Tibial nerve (tissue), 4 donors: ENCODE results near the gene BICD1.

Source experiments
- CTCF ChIP-seq, 5 experiments: fragments of 200-600 bp in 3 of 5; fragments of 450-650 bp in 2 of 5; sonication (generic) in 3 of 5; IDR thresholded peaks; one replicate each; pipeline ENCODE4 v1.5.1; 2016 to 2019; ENCODE audit warnings: antibody characterized with exemption in 5 of 5, mild to moderate bottlenecking in 3 of 5, moderate library complexity in 2 of 5
- EP300 ChIP-seq, 2 donors: sonication (generic); formaldehyde crosslinking; IDR thresholded peaks; one replicate each; pipeline ENCODE4 v1.6.1; 2017; ENCODE audit warnings: antibody characterized with exemption in 2 of 2, mild to moderate bottlenecking in 1 of 2
- POLR2A ChIP-seq, 2 donors: fragments of 450-650 bp; IDR thresholded peaks; one replicate each; pipeline ENCODE4 v1.6.1; 2017; ENCODE audit warnings: antibody characterized with exemption in 2 of 2, mild to moderate bottlenecking in 2 of 2, moderate library complexity in 2 of 2

- TF ChIP-seq POLR2A (IDR thresholded peaks at IDR 0.05) = no peak
- TF ChIP-seq CTCF (IDR thresholded peaks at IDR 0.05) = peak in 2 of 5 experiments; percentile 21 to 38
- TF ChIP-seq EP300 (IDR thresholded peaks at IDR 0.05) = no peak
Measured at GRCh38 chr12:32302218-32303173, 195.8 kb downstream of the BICD1 start.
